ENCODE data around the gene CFP. TPM values are rescaled to one million over a fixed set of nuclear protein-coding genes. Genes with fewer than 3 reads are reported as not detected.

CFP gene
- total RNA-seq, 8 experiments from 2014 or later = 0.54 to 1.8 (median 0.65) TPM

GRCh38 chrX:47576021-47576898, 53.5 kb downstream of the CFP start:
- ATAC-seq (replicated peaks in 6 of 8) = no peak
- H3K4me1 ChIP-seq (replicated peaks in 1 of 2) = no peaks in the 10 kb centered on the region
- in situ Hi-C loops (cut with MboI; ENCODE audit: low pct_unique_long_range_greater_than_20kb in 2 of 9, low sequenced_read_pairs in 9 of 9, unreplicated experiment in 9 of 9) = no loop called here
- no peak overlapping the region for H3K27ac ChIP-seq
- 40 to 92% (median 80%) methylated on average over 1 to 2 of the region's 20 CpGs; no CpG with 5 or more reads in 7 of the 10 experiments for WGBS, 10 experiments
- H3K4me3 ChIP-seq = no peak overlapping the region

GRCh38 chrX:47574547-47575301, 55.0 kb downstream of the CFP start:
- in situ Hi-C loops (cut with MboI; ENCODE audit: low pct_unique_long_range_greater_than_20kb in 2 of 9, low sequenced_read_pairs in 9 of 9, unreplicated experiment in 9 of 9) = no loop called here
- WGBS, 10 experiments = 94% methylated on average over 3 of the region's 27 CpGs; no CpG with 5 or more reads in 9 of the 10 experiments
- H3K27ac ChIP-seq = no peak overlapping the region
- H3K4me1 ChIP-seq (replicated peaks in 1 of 2) = no peaks in the 10 kb centered on the region
- ATAC-seq (replicated peaks in 6 of 8) = peak in 6 of 8 experiments; percentile 3 to 57 (median 32)
- no peak overlapping the region for H3K4me3 ChIP-seq

GRCh38 chrX:47574076-47574546, 55.6 kb downstream of the CFP start:
- ATAC-seq (replicated peaks in 6 of 8) = peak in 7 of 8 experiments; percentile 6 to 55 (median 30)
- H3K27ac ChIP-seq = no peak overlapping the region
- no peaks in the 10 kb centered on the region for H3K4me1 ChIP-seq (replicated peaks in 1 of 2)
- in situ Hi-C loops (cut with MboI; ENCODE audit: low pct_unique_long_range_greater_than_20kb in 2 of 9, low sequenced_read_pairs in 9 of 9, unreplicated experiment in 9 of 9) = no loop called here
- no peak overlapping the region for H3K4me3 ChIP-seq
- no CpG with 5 or more reads among the region's 41 CpGs for WGBS, 10 experiments

GRCh38 chrX:47573341-47574075, 56.2 kb downstream of the CFP start:
- H3K27ac ChIP-seq = no peak overlapping the region
- in situ Hi-C loops (cut with MboI; ENCODE audit: low pct_unique_long_range_greater_than_20kb in 2 of 9, low sequenced_read_pairs in 9 of 9, unreplicated experiment in 9 of 9) = no loop called here
- 7% methylated on average over 4 of the region's 20 CpGs; no CpG with 5 or more reads in 9 of the 10 experiments for WGBS, 10 experiments
- peak; percentile 10 to 54 (median 25) for ATAC-seq (replicated peaks in 6 of 8)
- H3K4me3 ChIP-seq = no peak overlapping the region
- H3K4me1 ChIP-seq (replicated peaks in 1 of 2) = no peaks in the 10 kb centered on the region

Other genes starting within 250 kb of the CFP start
- 1 to 10 TPM; 3.7 to 9.8 (median 5.7) TPM for gene ZNF41, start 146.7 kb downstream of the CFP start, total RNA-seq
- 10 to 100 TPM in 7 of 8 experiments, 1 to 10 TPM in 1; 9.8 to 44.9 (median 25.4) TPM for gene ARAF, start 68.7 kb downstream of the CFP start, total RNA-seq
- gene TIMP1, start 47.5 kb downstream of the CFP start, total RNA-seq = 1,000 to 10,000 TPM in 1 of 8 experiments, 100 to 1,000 TPM in 3, 10 to 100 TPM in 4; 27.2 to 9,569 (median 190) TPM
- gene SYN1, start 10.1 kb downstream of the CFP start, total RNA-seq = 10 to 100 TPM in 2 of 8 experiments, 1 to 10 TPM in 5, under 1 TPM in 1; 0.73 to 15.5 (median 6.1) TPM
- 10 to 100 TPM; 11.5 to 43.7 (median 19.7) TPM for gene ELK1, start 20.6 kb upstream of the CFP start, total RNA-seq
- gene UXT, start 29.2 kb upstream of the CFP start, total RNA-seq = 100 to 1,000 TPM in 6 of 8 experiments, 10 to 100 TPM in 2; 82.2 to 184 (median 153) TPM
- 10 to 100 TPM in 4 of 8 experiments, 1 to 10 TPM in 4; 8.2 to 12.1 (median 9.7) TPM for gene ZNF81, start 207.0 kb upstream of the CFP start, total RNA-seq